Adrenal gland (tissue), 12 donors: ENCODE data around the gene ASCC1. TPM values are rescaled to one million over a fixed set of nuclear protein-coding genes. Genes with fewer than 3 reads are reported as not detected.
A peak's percentile ranks its signal among the peaks of the same experiment; 100 is the strongest.

Experiments
- DNase-seq, 7 donors: peaks; one replicate each; pipeline ENCODE4 v3.0.0-alpha.2; 2019 to 2020
- H3K27ac ChIP-seq, 5 donors: fragments of 200-600 bp; sonication (generic) in 4 of 5; 1 replicate in 3 of 5; 2 replicates in 2 of 5; pipeline versions ENCODE4 v1.5.1 to v1.8.0; 2016 to 2020; ENCODE audit warnings: mild to moderate bottlenecking in 1 of 5
- H3K27me3 ChIP-seq: fragments of 200-600 bp; 2 replicates; pipeline ENCODE4 v1.8.0; 2021
- H3K36me3 ChIP-seq, 2 donors: fragments of 200-600 bp; replicated peaks in 1 of 2; 1 replicate in 1 of 2; 2 replicates in 1 of 2; pipeline versions ENCODE4 v1.5.1 to v1.8.0; 2018 to 2022
- H3K4me1 ChIP-seq, 2 donors: fragments of 200-600 bp; replicated peaks in 1 of 2; 1 replicate in 1 of 2; 2 replicates in 1 of 2; pipeline versions ENCODE4 v1.5.1 to v1.8.0; 2018 to 2021
- H3K4me3 ChIP-seq, 4 donors: fragments of 200-600 bp; sonication (generic) in 3 of 4; one replicate each; pipeline ENCODE4 v1.5.1; 2016 to 2018
- H3K9me3 ChIP-seq, 3 donors: fragments of 200-600 bp; sonication (generic) in 1 of 3; replicated peaks in 1 of 3; 1 replicate in 2 of 3; 2 replicates in 1 of 3; pipeline versions ENCODE4 v1.5.1 to v1.8.0; 2016 to 2021
- CTCF ChIP-seq, 6 experiments: fragments of 450-650 bp in 4 of 6; fragments of 200-600 bp in 2 of 6; sonication (generic) in 1 of 6; IDR thresholded peaks; 1 replicate in 5 of 6; 2 replicates in 1 of 6; pipeline versions ENCODE4 v1.5.1 to v1.8.0; 2016 to 2021; ENCODE audit warnings: antibody characterized with exemption in 6 of 6, mild to moderate bottlenecking in 2 of 6, moderate library complexity in 1 of 6
- POLR2A ChIP-seq, 2 donors: fragments of 450-650 bp; IDR thresholded peaks; one replicate each; pipeline ENCODE4 v1.6.1; 2017; ENCODE audit warnings: antibody characterized with exemption in 2 of 2, mild to moderate bottlenecking in 2 of 2, moderate library complexity in 1 of 2
- WGBS, 4 donors: extraction: QIAGEN DNeasy Blood & Tissue Kit in 2 of 4; methylation state at CpG; one replicate each; pipeline versions ENCODE4 v1.1.5 to v1.1.7; 2013 to 2017; 5-methylcytosine and 5-hydroxymethylcytosine counted together
- intact Hi-C, 2 donors: fragments of 100-400 bp; cut with DNase I; formaldehyde crosslinking; loops; one replicate each; pipeline versions ENCODE4 v1.14.1 to v1.15.0; 2022 to 2023
- polyA plus RNA-seq, 3 donors: library from polyadenylated mRNA; stranded (reverse); fragments of 200-250 nt in 2 of 3; fragments of 350-450 nt in 1 of 3; fragmentation: Illumina TruSeq in 1 of 3; extraction: RNeasy Lipid Tissue Mini Kit (QIAGEN cat#74804) in 1 of 3; gene quantifications; one replicate each; pipeline ENCODE4 v1.2.3, GENCODE V29; 2013 to 2014
- total RNA-seq, 9 donors: library from RNA; depleted of rRNA in 4 of 9; stranded (reverse); fragments of >200 nt in 4 of 9; fragments of 120-200 nt in 1 of 9; fragmentation: NEBNext Ultra II Directional in 1 of 9; extraction: Animal tissue kit (Norgen Biotek cat#: 25700) in 1 of 9; gene quantifications; one replicate each; pipeline versions ENCODE4 v1.1.0 to v1.2.4, GENCODE V29; 2013 to 2023
- donor health status: healthy with polysubstance abuse.
- donor health status: Bipolar disorder and iron deficiency.
- donor health status: DM: yes; HTN: yes; CAD: no.
- donor health status: DM: no; HTN: no; CAD: no.
- donor health status: DM: no; HTN: no; CAD: no.
- donor health status: DM: yes; HTN: yes; CAD: no.

Gene ASCC1
- total and polyA plus RNA-seq, 12 donors: 9.7 to 101 (median 36.7) TPM

GRCh38 chr10:72077275-72077990, 138.6 kb downstream of the ASCC1 start:
- intact Hi-C loops: no loop called here
- no peak for TF ChIP-seq CTCF (IDR thresholded peaks at IDR 0.05)
- no peak for TF ChIP-seq POLR2A (IDR thresholded peaks at IDR 0.05)

GRCh38 chr10:72076756-72077155, 139.3 kb downstream of the ASCC1 start:
- Histone ChIP-seq H3K4me3 (no peak overlapping the region), H3K36me3 (no peaks in the 10 kb centered on the region), H3K27me3 (no peaks in the 10 kb centered on the region), H3K4me1 (peaks cover 0 to 12% of the 10 kb centered on the region in 2 donors), H3K27ac (no peak overlapping the region), H3K9me3 (no peaks in the 10 kb centered on the region)
- DNase-seq: no peak
- 64 to 74% (median 73%) methylated on average over 5 of the region's 5 CpGs for WGBS, 4 donors
- TF ChIP-seq CTCF (IDR thresholded peaks at IDR 0.05) (no peak), POLR2A (IDR thresholded peaks at IDR 0.05) (no peak)
- intact Hi-C loops: no loop called here

More at GRCh38 chr10:72077275-72077990, 138.6 kb downstream of the ASCC1 start:
- Histone ChIP-seq H3K27ac (no peak overlapping the region), H3K4me1 (peaks cover 0 to 14% of the 10 kb centered on the region in 2 donors), H3K36me3 (no peaks in the 10 kb centered on the region), H3K9me3 (no peaks in the 10 kb centered on the region), H3K27me3 (no peaks in the 10 kb centered on the region), H3K4me3 (no peak overlapping the region)
- 89 to 97% (median 92%) methylated on average over 13 to 20 of the region's 20 CpGs for WGBS, 4 donors
- peak in 1 of 7 donors; percentile 14 for DNase-seq

- Histone ChIP-seq H3K36me3 (no peaks in the 10 kb centered on the region), H3K27ac (no peak overlapping the region), H3K27me3 (no peaks in the 10 kb centered on the region), H3K4me3 (no peak overlapping the region), H3K9me3 (no peaks in the 10 kb centered on the region), H3K4me1 (peaks cover 0 to 5% of the 10 kb centered on the region in 2 donors)
- 74 to 76% (median 76%) methylated on average over 12 of the region's 12 CpGs for WGBS, 4 donors
- intact Hi-C loops: no loop called here
- no peak for DNase-seq
- TF ChIP-seq CTCF (IDR thresholded peaks at IDR 0.05) (no peak), POLR2A (IDR thresholded peaks at IDR 0.05) (no peak)
Observed at GRCh38 chr10:72075376-72076115, 140.5 kb downstream of the ASCC1 start.

GRCh38 chr10:72074574-72075375, 141.3 kb downstream of the ASCC1 start:
- Histone ChIP-seq H3K27ac (no peak overlapping the region), H3K4me3 (no peak overlapping the region), H3K9me3 (no peaks in the 10 kb centered on the region), H3K27me3 (no peaks in the 10 kb centered on the region), H3K4me1 (peaks cover 0 to 1% of the 10 kb centered on the region in 2 donors), H3K36me3 (no peaks in the 10 kb centered on the region)
- DNase-seq: no peak
- no peak for TF ChIP-seq CTCF (IDR thresholded peaks at IDR 0.05)
- no peak for TF ChIP-seq POLR2A (IDR thresholded peaks at IDR 0.05)
- intact Hi-C loops: no loop called here
- 68 to 86% (median 81%) methylated on average over 17 to 18 of the region's 18 CpGs for WGBS, 4 donors
